ENCODE measurements around the gene MTF1.

- TF ChIP-seq CTCF (IDR thresholded peaks at IDR 0.05) (no peak), EZH2 (IDR thresholded peaks at IDR 0.05) (no peak)
These were observed 45.1 kb downstream of the MTF1 start for GRCh38 chr1:37814252-37814651.

Data from neural progenitor cell (in vitro differentiated cells).